ENCODE results near the gene ATP10D. TPM values are rescaled to one million over a fixed set of nuclear protein-coding genes. Genes with fewer than 3 reads are reported as not detected.
A peak's percentile ranks its signal among the peaks of the same experiment; 100 is the strongest.

Gene ATP10D
- total and polyA plus RNA-seq, 9 of the 15 experiments (the other 6 are each of a cell fraction or from before 2014, with no cell fraction given), result 0.10 to 0.36 (median 0.19) TPM; not detected in 1

DNA sequence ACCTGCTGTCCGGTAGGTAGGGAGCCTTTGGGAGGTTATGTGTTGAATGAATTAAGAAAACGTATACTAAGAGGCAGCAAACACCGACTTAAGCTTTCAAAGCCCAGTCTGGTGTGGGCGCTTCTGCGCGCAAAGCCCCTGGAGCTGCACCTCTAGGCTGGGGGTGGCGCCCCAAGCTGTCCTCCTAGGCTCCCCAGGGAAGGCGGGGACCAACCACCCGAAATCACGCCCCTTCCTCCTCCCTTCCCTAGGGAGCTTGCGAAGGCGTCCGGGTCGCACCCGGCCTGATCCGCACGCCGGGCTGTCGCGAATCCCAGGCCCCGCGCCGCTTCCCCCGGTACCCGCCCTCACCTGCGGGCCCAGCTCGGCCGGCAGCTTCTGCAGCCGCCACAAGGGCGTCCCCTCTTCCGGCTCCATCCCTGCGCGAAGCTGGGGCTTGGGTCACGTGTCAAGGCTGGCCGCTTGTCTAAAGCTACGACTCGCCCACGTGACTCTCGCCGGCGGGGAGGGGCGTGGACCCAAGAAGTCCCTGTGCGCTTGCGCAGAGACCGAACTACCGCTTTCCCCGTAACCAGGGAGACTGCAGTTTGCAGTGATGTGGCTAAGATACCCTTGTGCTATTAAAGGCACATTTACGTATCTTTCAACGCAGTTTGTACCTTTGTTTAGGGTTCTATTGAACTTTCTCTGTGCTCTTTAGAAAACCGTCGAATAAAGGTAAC lies 21.7 kb upstream of the ATP10D start, which contains the start of gene COMMD8 (continued):
- no peak for TF ChIP-seq ZNF75A (CRISPR knock-in tag; IDR thresholded peaks at IDR 0.05)
- no peak for TF ChIP-seq RBM15 (IDR thresholded peaks at IDR 0.05; ENCODE audit: insufficient read depth, low read length)
- TF ChIP-seq, protein P1, sequence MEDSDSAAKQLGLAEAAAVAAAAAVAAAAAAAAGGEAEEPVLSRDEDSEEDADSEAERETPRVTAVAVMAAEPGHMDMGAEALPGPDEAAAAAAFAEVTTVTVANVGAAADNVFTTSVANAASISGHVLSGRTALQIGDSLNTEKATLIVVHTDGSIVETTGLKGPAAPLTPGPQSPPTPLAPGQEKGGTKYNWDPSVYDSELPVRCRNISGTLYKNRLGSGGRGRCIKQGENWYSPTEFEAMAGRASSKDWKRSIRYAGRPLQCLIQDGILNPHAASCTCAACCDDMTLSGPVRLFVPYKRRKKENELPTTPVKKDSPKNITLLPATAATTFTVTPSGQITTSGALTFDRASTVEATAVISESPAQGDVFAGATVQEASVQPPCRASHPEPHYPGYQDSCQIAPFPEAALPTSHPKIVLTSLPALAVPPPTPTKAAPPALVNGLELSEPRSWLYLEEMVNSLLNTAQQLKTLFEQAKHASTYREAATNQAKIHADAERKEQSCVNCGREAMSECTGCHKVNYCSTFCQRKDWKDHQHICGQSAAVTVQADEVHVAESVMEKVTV (CRISPR knock-in tag; IDR thresholded peaks at IDR 0.05), result no peak
- TF ChIP-seq ZNF12 (CRISPR knock-in tag; IDR thresholded peaks at IDR 0.05), result no peak
- no peak for TF ChIP-seq MECOM (CRISPR knock-in tag; IDR thresholded peaks at IDR 0.05)
- TF ChIP-seq ARID2 (IDR thresholded peaks at IDR 0.05), result no peak
- no peak for TF ChIP-seq HLTF (IDR thresholded peaks at IDR 0.05)
- no peak for TF ChIP-seq DNMT1 (IDR thresholded peaks at IDR 0.05)
- no peak for TF ChIP-seq ZNF507 (tag; conservative IDR thresholded peaks at IDR 0.05)
- TF ChIP-seq, protein P2, sequence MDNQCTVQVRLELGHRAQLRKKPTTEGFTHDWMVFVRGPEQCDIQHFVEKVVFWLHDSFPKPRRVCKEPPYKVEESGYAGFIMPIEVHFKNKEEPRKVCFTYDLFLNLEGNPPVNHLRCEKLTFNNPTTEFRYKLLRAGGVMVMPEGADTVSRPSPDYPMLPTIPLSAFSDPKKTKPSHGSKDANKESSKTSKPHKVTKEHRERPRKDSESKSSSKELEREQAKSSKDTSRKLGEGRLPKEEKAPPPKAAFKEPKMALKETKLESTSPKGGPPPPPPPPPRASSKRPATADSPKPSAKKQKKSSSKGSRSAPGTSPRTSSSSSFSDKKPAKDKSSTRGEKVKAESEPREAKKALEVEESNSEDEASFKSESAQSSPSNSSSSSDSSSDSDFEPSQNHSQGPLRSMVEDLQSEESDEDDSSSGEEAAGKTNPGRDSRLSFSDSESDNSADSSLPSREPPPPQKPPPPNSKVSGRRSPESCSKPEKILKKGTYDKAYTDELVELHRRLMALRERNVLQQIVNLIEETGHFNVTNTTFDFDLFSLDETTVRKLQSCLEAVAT (IDR thresholded peaks at IDR 0.05), result no peak
- TF ChIP-seq ZNF217 (CRISPR knock-in tag; IDR thresholded peaks at IDR 0.05), result no peak
- TF ChIP-seq, protein P3, sequence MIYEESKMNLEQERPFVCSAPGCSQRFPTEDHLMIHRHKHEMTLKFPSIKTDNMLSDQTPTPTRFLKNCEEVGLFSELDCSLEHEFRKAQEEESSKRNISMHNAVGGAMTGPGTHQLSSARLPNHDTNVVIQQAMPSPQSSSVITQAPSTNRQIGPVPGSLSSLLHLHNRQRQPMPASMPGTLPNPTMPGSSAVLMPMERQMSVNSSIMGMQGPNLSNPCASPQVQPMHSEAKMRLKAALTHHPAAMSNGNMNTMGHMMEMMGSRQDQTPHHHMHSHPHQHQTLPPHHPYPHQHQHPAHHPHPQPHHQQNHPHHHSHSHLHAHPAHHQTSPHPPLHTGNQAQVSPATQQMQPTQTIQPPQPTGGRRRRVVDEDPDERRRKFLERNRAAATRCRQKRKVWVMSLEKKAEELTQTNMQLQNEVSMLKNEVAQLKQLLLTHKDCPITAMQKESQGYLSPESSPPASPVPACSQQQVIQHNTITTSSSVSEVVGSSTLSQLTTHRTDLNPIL (CRISPR knock-in tag; IDR thresholded peaks at IDR 0.05), result no peak
- TF ChIP-seq CREB1 (IDR thresholded peaks at IDR 0.05), result no peak
- no peak; the same call in 1 of the 2 replicates for TF ChIP-seq CREB1 (CRISPR knock-in tag; IDR thresholded peaks at IDR 0.05)
- TF ChIP-seq, protein P4, sequence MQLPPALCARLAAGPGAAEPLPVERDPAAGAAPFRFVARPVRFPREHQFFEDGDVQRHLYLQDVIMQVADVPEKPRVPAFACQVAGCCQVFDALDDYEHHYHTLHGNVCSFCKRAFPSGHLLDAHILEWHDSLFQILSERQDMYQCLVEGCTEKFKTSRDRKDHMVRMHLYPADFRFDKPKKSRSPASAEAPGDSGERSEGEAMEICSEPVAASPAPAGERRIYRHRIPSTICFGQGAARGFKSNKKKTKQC (CRISPR knock-in tag; IDR thresholded peaks at IDR 0.05), result no peak
- TF ChIP-seq ZNF77 (CRISPR knock-in tag; IDR thresholded peaks at IDR 0.05), result no peak
- TF ChIP-seq, protein P5, sequence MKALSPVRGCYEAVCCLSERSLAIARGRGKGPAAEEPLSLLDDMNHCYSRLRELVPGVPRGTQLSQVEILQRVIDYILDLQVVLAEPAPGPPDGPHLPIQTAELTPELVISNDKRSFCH (CRISPR knock-in tag; IDR thresholded peaks at IDR 0.05), result no peak
- TF ChIP-seq, protein P5 (tag; IDR thresholded peaks at IDR 0.05), result 0 out of 2 replicates have a peak, but pooled peaks have one; percentile 33
- 0 out of 2 replicates have a peak, but pooled peaks have one; percentile 25 for TF ChIP-seq SOX6 (IDR thresholded peaks at IDR 0.05)
- TF ChIP-seq MBD2 (IDR thresholded peaks at IDR 0.05; ENCODE audit: borderline replicate concordance, low read depth), result no peak; the same call in 1 of the 2 replicates
- TF ChIP-seq ARNT (IDR thresholded peaks at IDR 0.05), result no peak
- no peak for TF ChIP-seq SAFB (IDR thresholded peaks at IDR 0.05; ENCODE audit: borderline replicate concordance, low read depth, low read length)
- TF ChIP-seq, protein P6, sequence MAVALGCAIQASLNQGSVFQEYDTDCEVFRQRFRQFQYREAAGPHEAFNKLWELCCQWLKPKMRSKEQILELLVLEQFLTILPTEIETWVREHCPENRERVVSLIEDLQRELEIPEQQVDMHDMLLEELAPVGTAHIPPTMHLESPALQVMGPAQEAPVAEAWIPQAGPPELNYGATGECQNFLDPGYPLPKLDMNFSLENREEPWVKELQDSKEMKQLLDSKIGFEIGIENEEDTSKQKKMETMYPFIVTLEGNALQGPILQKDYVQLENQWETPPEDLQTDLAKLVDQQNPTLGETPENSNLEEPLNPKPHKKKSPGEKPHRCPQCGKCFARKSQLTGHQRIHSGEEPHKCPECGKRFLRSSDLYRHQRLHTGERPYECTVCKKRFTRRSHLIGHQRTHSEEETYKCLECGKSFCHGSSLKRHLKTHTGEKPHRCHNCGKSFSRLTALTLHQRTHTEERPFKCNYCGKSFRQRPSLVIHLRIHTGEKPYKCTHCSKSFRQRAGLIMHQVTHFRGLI (CRISPR knock-in tag; IDR thresholded peaks at IDR 0.05), result no peak
